Skeletal muscle tissue (tissue), 4 donors: Measurements from ENCODE around the gene MPO. TPM values are rescaled to one million over a fixed set of nuclear protein-coding genes. Genes with fewer than 3 reads are reported as not detected.

ENCODE experiments used
- H3K27ac ChIP-seq: one replicate; pipeline ENCODE4 v1.7.0; 2013; ENCODE audit warnings: mild to moderate bottlenecking, low read depth, low read length, inconsistent platforms
- H3K27me3 ChIP-seq, 3 donors: one replicate each; pipeline ENCODE4 v1.7.0; 2013; ENCODE audit warnings: low read length in 3 of 3; ENCODE audit not compliant: control insufficient read depth in 3 of 3, insufficient read depth in 3 of 3
- H3K36me3 ChIP-seq, 3 donors: one replicate each; pipeline ENCODE4 v1.7.0; 2013; ENCODE audit warnings: low read length in 3 of 3; ENCODE audit not compliant: control insufficient read depth in 3 of 3, insufficient read depth in 3 of 3
- H3K4me1 ChIP-seq, 3 donors: one replicate each; pipeline ENCODE4 v1.7.0; 2013; ENCODE audit warnings: low read length in 3 of 3, mild to moderate bottlenecking in 3 of 3; ENCODE audit not compliant: control insufficient read depth in 3 of 3, insufficient read depth in 3 of 3
- H3K4me3 ChIP-seq, 3 donors: one replicate each; pipeline ENCODE4 v1.7.0; 2013; ENCODE audit warnings: low read length in 3 of 3
- H3K9ac ChIP-seq, 3 donors: one replicate each; pipeline ENCODE4 v1.7.0; 2013; ENCODE audit warnings: low read length in 3 of 3, mild to moderate bottlenecking in 3 of 3, moderate library complexity in 2 of 3, low read depth in 1 of 3
- H3K9me3 ChIP-seq, 3 donors: one replicate each; pipeline ENCODE4 v1.7.0; 2013; ENCODE audit warnings: low read length in 3 of 3; ENCODE audit not compliant: control insufficient read depth in 3 of 3
- total RNA-seq: library from RNA; depleted of rRNA; stranded (reverse); fragments of >200 nt; gene quantifications from one replicate; pipeline ENCODE4 v1.2.3, GENCODE V29; 2014
- donor health status: Osteomylitis.

Gene MPO
- total RNA-seq, 1 donor from 2014 or later, result 14.1 TPM

GRCh38 chr17:58271216-58271931 lies 9.4 kb downstream of the MPO start:
- H3K4me1 ChIP-seq, result no peaks in the 10 kb centered on the region
- no peak overlapping the region for H3K9ac ChIP-seq
- no peaks in the 10 kb centered on the region for H3K36me3 ChIP-seq
- no peaks in the 10 kb centered on the region for H3K9me3 ChIP-seq
- peaks cover 0 to 4% (median 0%) of the 10 kb centered on the region in 3 donors for H3K27me3 ChIP-seq
- no peak overlapping the region for H3K27ac ChIP-seq
- no peak overlapping the region for H3K4me3 ChIP-seq

- no peak overlapping the region for H3K9ac ChIP-seq
- no peaks in the 10 kb centered on the region for H3K9me3 ChIP-seq
- H3K4me3 ChIP-seq, result no peak overlapping the region
- H3K36me3 ChIP-seq, result no peaks in the 10 kb centered on the region
- no peaks in the 10 kb centered on the region for H3K4me1 ChIP-seq
- no peak overlapping the region for H3K27ac ChIP-seq
- H3K27me3 ChIP-seq, result peaks cover 0 to 10% (median 4%) of the 10 kb centered on the region in 3 donors
These were observed 10.1 kb downstream of the MPO start for GRCh38 chr17:58270476-58271215.

GRCh38 chr17:58269557-58270291 lies 11.0 kb downstream of the MPO start:
- Histone ChIP-seq H3K27ac (no peak overlapping the region), H3K9me3 (no peaks in the 10 kb centered on the region), H3K4me3 (no peak overlapping the region), H3K27me3 (peaks cover 0 to 14% (median 7%) of the 10 kb centered on the region in 3 donors), H3K9ac (no peak overlapping the region), H3K36me3 (no peaks in the 10 kb centered on the region), H3K4me1 (no peaks in the 10 kb centered on the region)

- Histone ChIP-seq H3K4me1 (no peaks in the 10 kb centered on the region), H3K36me3 (no peaks in the 10 kb centered on the region), H3K27ac (no peak overlapping the region), H3K9me3 (no peaks in the 10 kb centered on the region), H3K27me3 (peaks cover 3 to 19% (median 8%) of the 10 kb centered on the region in 3 donors), H3K4me3 (no peak overlapping the region), H3K9ac (no peak overlapping the region)
These were observed 11.8 kb downstream of the MPO start for GRCh38 chr17:58268774-58269556.

- Histone ChIP-seq H3K27me3 (peaks cover 8 to 23% (median 14%) of the 10 kb centered on the region in 3 donors), H3K36me3 (no peaks in the 10 kb centered on the region), H3K9ac (no peak overlapping the region), H3K4me3 (no peak overlapping the region), H3K27ac (no peak overlapping the region), H3K9me3 (no peaks in the 10 kb centered on the region), H3K4me1 (peaks cover 0 to 3% (median 0%) of the 10 kb centered on the region in 3 donors)
These were observed 12.4 kb downstream of the MPO start for GRCh38 chr17:58268326-58268725.

GRCh38 chr17:58267347-58268324 lies 13.1 kb downstream of the MPO start:
- peaks cover 8 to 26% (median 14%) of the 10 kb centered on the region in 3 donors for H3K27me3 ChIP-seq
- peaks cover 0 to 3% (median 0%) of the 10 kb centered on the region in 3 donors for H3K4me1 ChIP-seq
- no peaks in the 10 kb centered on the region for H3K36me3 ChIP-seq
- H3K9me3 ChIP-seq, result no peaks in the 10 kb centered on the region
- no peak overlapping the region for H3K27ac ChIP-seq
- no peak overlapping the region for H3K4me3 ChIP-seq
- H3K9ac ChIP-seq, result no peak overlapping the region

GRCh38 chr17:58265902-58266875 lies 14.5 kb downstream of the MPO start:
- H3K9ac ChIP-seq, result no peak overlapping the region
- H3K36me3 ChIP-seq, result no peaks in the 10 kb centered on the region
- no peak overlapping the region for H3K27ac ChIP-seq
- H3K4me3 ChIP-seq, result no peak overlapping the region
- H3K4me1 ChIP-seq, result peaks cover 0 to 3% (median 0%) of the 10 kb centered on the region in 3 donors
- no peaks in the 10 kb centered on the region for H3K9me3 ChIP-seq
- H3K27me3 ChIP-seq, result peaks cover 14 to 28% (median 14%) of the 10 kb centered on the region in 3 donors

GRCh38 chr17:58265271-58265670 lies 15.5 kb downstream of the MPO start:
- no peak overlapping the region for H3K27ac ChIP-seq
- peaks cover 14 to 28% (median 14%) of the 10 kb centered on the region in 3 donors for H3K27me3 ChIP-seq
- H3K9me3 ChIP-seq, result no peaks in the 10 kb centered on the region

More at GRCh38 chr17:58265271-58265670, 15.5 kb downstream of the MPO start:
- H3K9ac ChIP-seq, result no peak overlapping the region
- H3K36me3 ChIP-seq, result no peaks in the 10 kb centered on the region
- peaks cover 0 to 3% (median 0%) of the 10 kb centered on the region in 3 donors for H3K4me1 ChIP-seq
- no peak overlapping the region for H3K4me3 ChIP-seq
